IPS-18a (cell line): ENCODE measurements around the gene ATP8A2.

Experiments
- H3K27ac ChIP-seq: one replicate; pipeline ENCODE4 v1.5.1; 2013; ENCODE audit warnings: low read length
- H3K27me3 ChIP-seq: one replicate; pipeline ENCODE4 v1.6.1; 2013; ENCODE audit warnings: mild to moderate bottlenecking, low read length; ENCODE audit not compliant: control insufficient read depth, insufficient read depth
- H3K36me3 ChIP-seq: one replicate; pipeline ENCODE4 v1.6.1; 2013; ENCODE audit warnings: low read depth, low read length; ENCODE audit not compliant: control insufficient read depth
- H3K4me1 ChIP-seq: one replicate; pipeline ENCODE4 v1.6.1; 2013; ENCODE audit warnings: low read depth, low read length; ENCODE audit not compliant: control insufficient read depth
- H3K4me3 ChIP-seq: one replicate; pipeline ENCODE4 v1.5.1; 2013; ENCODE audit warnings: low read length
- H3K9ac ChIP-seq: one replicate; pipeline ENCODE4 v1.6.1; 2013; ENCODE audit warnings: mild to moderate bottlenecking, low read length, moderate library complexity
- H3K9me3 ChIP-seq: one replicate; pipeline ENCODE4 v1.6.1; 2013; ENCODE audit warnings: low read depth, low read length; ENCODE audit not compliant: control insufficient read depth

The ATP8A2 gene

GRCh38 chr13:25902455-25902854, 530.7 kb downstream of the ATP8A2 start:
- no peak overlapping the region for H3K4me3 ChIP-seq
- H3K27ac ChIP-seq: no peak overlapping the region
- H3K4me1 ChIP-seq: peaks cover 11% of the 10 kb centered on the region
- no peak overlapping the region for H3K9ac ChIP-seq
- H3K9me3 ChIP-seq: peaks cover 7% of the 10 kb centered on the region
- H3K27me3 ChIP-seq: peaks cover 25% of the 10 kb centered on the region
- no peaks in the 10 kb centered on the region for H3K36me3 ChIP-seq

- H3K4me1 ChIP-seq: peaks cover 11% of the 10 kb centered on the region
- no peak overlapping the region for H3K9ac ChIP-seq
- H3K4me3 ChIP-seq: no peak overlapping the region
- H3K27ac ChIP-seq: no peak overlapping the region
- H3K36me3 ChIP-seq: no peaks in the 10 kb centered on the region
- peaks cover 7% of the 10 kb centered on the region for H3K9me3 ChIP-seq
- peaks cover 29% of the 10 kb centered on the region for H3K27me3 ChIP-seq
Measured at GRCh38 chr13:25902891-25903341, 531.1 kb downstream of the ATP8A2 start.

- no peak overlapping the region for H3K27ac ChIP-seq
- H3K36me3 ChIP-seq: no peaks in the 10 kb centered on the region
- peaks cover 48% of the 10 kb centered on the region for H3K27me3 ChIP-seq
- peaks cover 30% of the 10 kb centered on the region for H3K4me1 ChIP-seq
- H3K9ac ChIP-seq: no peak overlapping the region
- no peaks in the 10 kb centered on the region for H3K9me3 ChIP-seq
- no peak overlapping the region for H3K4me3 ChIP-seq
Measured at GRCh38 chr13:25904830-25905229, 533.1 kb downstream of the ATP8A2 start.

- H3K4me1 ChIP-seq: peaks cover 37% of the 10 kb centered on the region
- no peak overlapping the region for H3K27ac ChIP-seq
- H3K9ac ChIP-seq: no peak overlapping the region
- no peaks in the 10 kb centered on the region for H3K36me3 ChIP-seq
- no peaks in the 10 kb centered on the region for H3K9me3 ChIP-seq
- peaks cover 56% of the 10 kb centered on the region for H3K27me3 ChIP-seq
- H3K4me3 ChIP-seq: no peak overlapping the region
Measured at GRCh38 chr13:25905611-25906010, 533.8 kb downstream of the ATP8A2 start.

GRCh38 chr13:25906191-25906661, 534.5 kb downstream of the ATP8A2 start:
- Histone ChIP-seq H3K9me3 (no peaks in the 10 kb centered on the region), H3K27me3 (peaks cover 56% of the 10 kb centered on the region), H3K36me3 (no peaks in the 10 kb centered on the region), H3K9ac (no peak overlapping the region), H3K4me1 (peaks cover 41% of the 10 kb centered on the region), H3K27ac (no peak overlapping the region), H3K4me3 (no peak overlapping the region)

- Histone ChIP-seq H3K27me3 (peaks cover 71% of the 10 kb centered on the region), H3K36me3 (no peaks in the 10 kb centered on the region), H3K9ac (no peak overlapping the region), H3K9me3 (no peaks in the 10 kb centered on the region), H3K4me3 (no peak overlapping the region), H3K27ac (no peak overlapping the region), H3K4me1 (peaks cover 47% of the 10 kb centered on the region)
Measured at GRCh38 chr13:25908366-25908765, 536.6 kb downstream of the ATP8A2 start.

GRCh38 chr13:25910243-25910642, 538.5 kb downstream of the ATP8A2 start:
- H3K27ac ChIP-seq: no peak overlapping the region
- H3K27me3 ChIP-seq: peaks cover 79% of the 10 kb centered on the region
- H3K4me3 ChIP-seq: peak overlapping the region; percentile 11
- H3K9ac ChIP-seq: no peak overlapping the region
- no peaks in the 10 kb centered on the region for H3K9me3 ChIP-seq
- peaks cover 45% of the 10 kb centered on the region for H3K4me1 ChIP-seq
- no peaks in the 10 kb centered on the region for H3K36me3 ChIP-seq

- H3K9me3 ChIP-seq: no peaks in the 10 kb centered on the region
- peak overlapping the region; percentile 14 for H3K9ac ChIP-seq
- H3K27me3 ChIP-seq: peaks cover 79% of the 10 kb centered on the region
- peak overlapping the region; percentile 11 for H3K4me3 ChIP-seq
- no peaks in the 10 kb centered on the region for H3K36me3 ChIP-seq
- peaks cover 45% of the 10 kb centered on the region for H3K4me1 ChIP-seq
- peak overlapping the region; percentile 10 for H3K27ac ChIP-seq
Measured at GRCh38 chr13:25910991-25911419, 539.2 kb downstream of the ATP8A2 start.

GRCh38 chr13:25912961-25913360, 541.2 kb downstream of the ATP8A2 start:
- H3K27me3 ChIP-seq: peaks cover 86% of the 10 kb centered on the region
- no peak overlapping the region for H3K27ac ChIP-seq
- H3K36me3 ChIP-seq: no peaks in the 10 kb centered on the region
- no peaks in the 10 kb centered on the region for H3K9me3 ChIP-seq
- no peak overlapping the region for H3K4me3 ChIP-seq
- peaks cover 44% of the 10 kb centered on the region for H3K4me1 ChIP-seq
- no peak overlapping the region for H3K9ac ChIP-seq

GRCh38 chr13:25915840-25916518, 544.2 kb downstream of the ATP8A2 start:
- Histone ChIP-seq H3K4me1 (peaks cover 16% of the 10 kb centered on the region), H3K9ac (no peak overlapping the region), H3K4me3 (no peak overlapping the region), H3K9me3 (no peaks in the 10 kb centered on the region), H3K27me3 (peaks cover 68% of the 10 kb centered on the region), H3K36me3 (no peaks in the 10 kb centered on the region), H3K27ac (no peak overlapping the region)

- H3K9ac ChIP-seq: no peak overlapping the region
- H3K4me1 ChIP-seq: peaks cover 21% of the 10 kb centered on the region
- no peaks in the 10 kb centered on the region for H3K9me3 ChIP-seq
- no peak overlapping the region for H3K4me3 ChIP-seq
- H3K36me3 ChIP-seq: no peaks in the 10 kb centered on the region
- no peak overlapping the region for H3K27ac ChIP-seq
- H3K27me3 ChIP-seq: peaks cover 32% of the 10 kb centered on the region
Measured at GRCh38 chr13:25920277-25920676, 548.5 kb downstream of the ATP8A2 start.

GRCh38 chr13:25920931-25921330, 549.2 kb downstream of the ATP8A2 start:
- no peaks in the 10 kb centered on the region for H3K9me3 ChIP-seq
- H3K27me3 ChIP-seq: peaks cover 25% of the 10 kb centered on the region
- H3K36me3 ChIP-seq: no peaks in the 10 kb centered on the region
- H3K9ac ChIP-seq: no peak overlapping the region
- H3K4me3 ChIP-seq: no peak overlapping the region
- no peak overlapping the region for H3K27ac ChIP-seq
- H3K4me1 ChIP-seq: peaks cover 21% of the 10 kb centered on the region
